PFSK-1 (cell line): ENCODE data around the gene SLC12A6.

Experiments used
- POLR2AphosphoS5 ChIP-seq: IDR thresholded peaks from 2 replicates; pipeline ENCODE4 v1.6.1; 2012; ENCODE audit warnings: low read depth, mild to moderate bottlenecking, control low read depth, low read length, moderate library complexity
- SIN3A ChIP-seq: IDR thresholded peaks from 2 replicates; pipeline ENCODE4 v1.6.1; 2012; ENCODE audit warnings: mild to moderate bottlenecking, low read length, moderate library complexity, borderline replicate concordance; ENCODE audit not compliant: insufficient read depth
- TF ChIP-seq, protein P1 (sequence below), 2 experiments: IDR thresholded peaks; 2 replicates each; pipeline versions ENCODE4 v1.6.1 to v1.8.0; 2011 to 2012; ENCODE audit warnings: low read depth in 2 of 2, low read length in 2 of 2, control low read depth in 1 of 2, inconsistent platforms in 1 of 2, mild to moderate bottlenecking in 1 of 2, moderate library complexity in 1 of 2; ENCODE audit not compliant: insufficient read depth in 1 of 2

- TF ChIP-seq, protein P1, sequence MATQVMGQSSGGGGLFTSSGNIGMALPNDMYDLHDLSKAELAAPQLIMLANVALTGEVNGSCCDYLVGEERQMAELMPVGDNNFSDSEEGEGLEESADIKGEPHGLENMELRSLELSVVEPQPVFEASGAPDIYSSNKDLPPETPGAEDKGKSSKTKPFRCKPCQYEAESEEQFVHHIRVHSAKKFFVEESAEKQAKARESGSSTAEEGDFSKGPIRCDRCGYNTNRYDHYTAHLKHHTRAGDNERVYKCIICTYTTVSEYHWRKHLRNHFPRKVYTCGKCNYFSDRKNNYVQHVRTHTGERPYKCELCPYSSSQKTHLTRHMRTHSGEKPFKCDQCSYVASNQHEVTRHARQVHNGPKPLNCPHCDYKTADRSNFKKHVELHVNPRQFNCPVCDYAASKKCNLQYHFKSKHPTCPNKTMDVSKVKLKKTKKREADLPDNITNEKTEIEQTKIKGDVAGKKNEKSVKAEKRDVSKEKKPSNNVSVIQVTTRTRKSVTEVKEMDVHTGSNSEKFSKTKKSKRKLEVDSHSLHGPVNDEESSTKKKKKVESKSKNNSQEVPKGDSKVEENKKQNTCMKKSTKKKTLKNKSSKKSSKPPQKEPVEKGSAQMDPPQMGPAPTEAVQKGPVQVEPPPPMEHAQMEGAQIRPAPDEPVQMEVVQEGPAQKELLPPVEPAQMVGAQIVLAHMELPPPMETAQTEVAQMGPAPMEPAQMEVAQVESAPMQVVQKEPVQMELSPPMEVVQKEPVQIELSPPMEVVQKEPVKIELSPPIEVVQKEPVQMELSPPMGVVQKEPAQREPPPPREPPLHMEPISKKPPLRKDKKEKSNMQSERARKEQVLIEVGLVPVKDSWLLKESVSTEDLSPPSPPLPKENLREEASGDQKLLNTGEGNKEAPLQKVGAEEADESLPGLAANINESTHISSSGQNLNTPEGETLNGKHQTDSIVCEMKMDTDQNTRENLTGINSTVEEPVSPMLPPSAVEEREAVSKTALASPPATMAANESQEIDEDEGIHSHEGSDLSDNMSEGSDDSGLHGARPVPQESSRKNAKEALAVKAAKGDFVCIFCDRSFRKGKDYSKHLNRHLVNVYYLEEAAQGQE (IDR thresholded peaks at IDR 0.05; ENCODE audit: insufficient read depth in 1 of 2, low read depth in 2 of 2, low read length in 2 of 2), result no peak
- TF ChIP-seq SIN3A, result no peak
- TF ChIP-seq POLR2AphosphoS5, result no peak
Observed at GRCh38 chr15:34353627-34354026, 16.0 kb upstream of the SLC12A6 start.
